ENCODE results near the gene ALG12. TPM values are rescaled to one million over a fixed set of nuclear protein-coding genes. Genes with fewer than 3 reads are reported as not detected.
A peak's percentile ranks its signal among the peaks of the same experiment; 100 is the strongest.

ALG12 gene
- total and polyA plus RNA-seq, 2 of the 13 experiments (the other 11 are each of a cell fraction or from before 2014, with no cell fraction given): 7.8 to 15.8 TPM

GRCh38 chr22:49852898-49853894 lies 65.0 kb downstream of the ALG12 start, which contains the start of gene ZBED4 (continued):
- no peak for TF ChIP-seq TAF15 (IDR thresholded peaks at IDR 0.05; ENCODE audit: low read depth, low read length, poor library complexity, severe bottlenecking)
- no peak for TF ChIP-seq CSRNP2 (CRISPR knock-in tag; conservative IDR thresholded peaks at IDR 0.05; ENCODE audit: low read depth)
- TF ChIP-seq PBX3 (CRISPR knock-in tag; IDR thresholded peaks at IDR 0.05; ENCODE audit: borderline replicate concordance): 0 out of 2 replicates have a peak, but pooled peaks have one; percentile 24
- no peak for TF ChIP-seq BRF2 (CRISPR knock-in tag; IDR thresholded peaks at IDR 0.05)
- TF ChIP-seq ZBTB14 (CRISPR knock-in tag; IDR thresholded peaks at IDR 0.05): peak; percentile 51
- no peak for TF ChIP-seq RCOR2 (CRISPR knock-in tag; IDR thresholded peaks at IDR 0.05)
- TF ChIP-seq ZBTB3 (CRISPR knock-in tag; IDR thresholded peaks at IDR 0.05; ENCODE audit: borderline replicate concordance, low read depth): peak; percentile 66; the same call in 1 of the 2 replicates
- peak; percentile 81; the same call in 1 of the 2 replicates for TF ChIP-seq ARHGAP35 (CRISPR knock-in tag; IDR thresholded peaks at IDR 0.05; ENCODE audit: borderline replicate concordance)
- TF ChIP-seq TOE1 (CRISPR knock-in tag; IDR thresholded peaks at IDR 0.05): 0 out of 2 replicates have a peak, but pooled peaks have one; percentile 37
- TF ChIP-seq ZNF614 (CRISPR knock-in tag; IDR thresholded peaks at IDR 0.05; ENCODE audit: borderline replicate concordance): peak; percentile 63; the same call in 1 of the 2 replicates
- TF ChIP-seq MIER2 (CRISPR knock-in tag; IDR thresholded peaks at IDR 0.05): no peak
- peak; percentile 93 for TF ChIP-seq ZNF563 (CRISPR knock-in tag; IDR thresholded peaks at IDR 0.05)
- peak; percentile 69 for TF ChIP-seq MXD4 (CRISPR knock-in tag; IDR thresholded peaks at IDR 0.05)
- TF ChIP-seq SRSF1 (optimal IDR thresholded peaks at IDR 0.05; ENCODE audit: low read depth, low read length): peak; percentile 91
- peak; percentile 57; the same call in 1 of the 2 replicates for TF ChIP-seq ZBTB39 (CRISPR knock-in tag; IDR thresholded peaks at IDR 0.05)
- peak; percentile 87 for TF ChIP-seq ZNF274 (CRISPR knock-in tag; IDR thresholded peaks at IDR 0.05)
- TF ChIP-seq FOSL2 (CRISPR knock-in tag; IDR thresholded peaks at IDR 0.05): no peak
- no peak for TF ChIP-seq GRHL1 (CRISPR knock-in tag; conservative IDR thresholded peaks at IDR 0.05)
